GM19193 (cell line): ENCODE data around the gene CAMTA2.

Experiments
- POLR2A ChIP-seq: IDR thresholded peaks from 4 replicates; pipeline ENCODE4 v1.6.1; 2011; ENCODE audit not compliant: insufficient read depth, insufficient read length; ENCODE audit errors: extremely low read depth

CAMTA2 gene

DNA sequence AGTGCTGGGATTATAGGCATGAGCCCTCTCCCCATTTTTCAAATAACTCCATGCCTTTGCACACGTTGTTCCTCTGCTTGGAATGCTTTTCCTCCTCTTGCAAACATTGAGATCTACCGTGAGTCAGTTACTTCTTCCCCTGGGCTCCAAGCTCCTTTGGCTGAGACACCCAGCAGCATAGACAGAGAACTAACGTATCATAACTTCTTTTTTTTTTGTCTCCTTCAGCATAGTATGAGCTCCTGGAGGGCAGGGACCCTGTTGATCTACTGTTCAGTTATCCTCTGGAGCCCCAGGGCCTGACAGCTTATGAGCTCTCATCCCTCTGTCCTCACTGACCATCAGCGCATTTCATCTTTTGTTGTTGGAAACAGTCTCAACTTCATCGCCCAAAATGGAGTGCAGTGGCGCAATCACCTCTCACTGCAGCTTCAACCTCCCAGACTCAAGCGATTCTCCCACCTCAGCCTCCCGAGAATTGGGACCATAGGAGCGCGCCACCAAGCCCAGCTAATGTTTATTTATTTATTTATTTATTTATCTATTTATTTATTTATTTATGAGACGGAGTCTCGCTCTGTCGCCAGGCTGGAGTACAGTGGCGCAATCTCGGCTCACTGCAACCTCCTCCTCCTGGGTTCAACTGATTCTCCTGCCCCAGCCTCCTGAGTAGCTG is 22.0 kb downstream of the CAMTA2 start:
- no peak for TF ChIP-seq POLR2A

DNA sequence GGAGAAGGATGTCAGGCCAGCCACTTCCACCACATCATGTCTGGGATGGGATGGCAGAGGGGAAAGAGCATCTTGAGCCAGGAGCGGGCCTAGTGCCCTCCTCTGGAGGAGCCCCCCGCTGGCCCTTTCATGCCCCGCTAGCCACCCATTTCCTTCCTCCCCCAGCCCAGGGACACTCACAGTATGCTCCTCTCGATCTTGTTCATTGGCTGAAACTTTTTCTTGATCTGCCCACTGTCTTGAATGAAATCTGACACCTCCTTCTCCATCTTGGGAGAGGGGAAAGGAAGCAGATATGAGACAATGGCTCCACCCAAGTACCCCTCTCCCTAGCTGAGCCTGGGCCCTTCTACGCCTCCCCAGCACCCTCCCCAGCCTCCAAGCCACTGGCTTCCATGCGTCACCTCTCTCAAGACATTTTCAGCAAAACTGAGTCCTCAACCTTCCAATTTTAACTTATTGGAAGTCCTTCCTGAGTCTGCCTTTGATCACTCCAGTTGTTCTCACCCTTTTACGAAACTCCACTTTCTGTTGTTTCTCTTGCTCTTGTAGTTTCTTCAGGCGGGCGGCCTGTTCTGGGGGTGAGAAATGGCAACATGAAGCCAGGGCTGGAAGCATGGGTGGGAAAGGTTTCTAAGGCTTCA is 27.1 kb downstream of the CAMTA2 start:
- no peak for TF ChIP-seq POLR2A

DNA sequence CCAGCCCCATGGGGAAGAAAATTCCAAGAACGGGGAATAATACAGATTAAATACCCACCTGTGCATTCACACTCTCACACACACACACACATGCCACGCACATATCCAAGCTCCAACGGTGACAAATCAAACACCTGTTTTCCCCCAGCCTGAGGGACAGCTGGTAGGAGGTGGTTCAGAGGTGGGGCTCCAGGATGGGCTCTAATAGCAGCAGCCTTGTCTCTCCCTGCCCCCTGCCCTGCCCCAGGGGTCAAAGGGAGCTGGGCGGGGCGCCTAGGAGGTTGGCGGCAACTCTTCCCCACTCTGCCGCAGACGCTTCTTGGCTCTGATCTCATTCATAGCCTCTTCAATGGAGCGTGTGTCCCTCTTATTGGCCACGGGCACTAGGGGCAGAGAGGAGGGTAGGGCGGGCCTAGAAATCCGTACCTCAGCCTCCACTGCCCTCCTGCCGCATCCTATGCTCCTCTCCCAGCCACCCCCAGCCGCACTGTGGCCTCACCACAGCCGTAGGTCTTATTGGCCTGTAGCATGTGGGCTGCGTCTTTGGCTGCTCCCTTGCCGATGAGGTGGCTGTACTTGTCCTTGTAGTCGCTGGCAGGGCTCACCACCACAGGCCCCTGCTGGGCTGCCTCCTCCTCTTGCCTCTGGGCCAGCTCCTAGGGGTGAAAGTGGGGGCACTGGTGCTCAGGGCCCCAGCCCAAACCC is 28.1 kb downstream of the CAMTA2 start:
- no peak for TF ChIP-seq POLR2A

DNA sequence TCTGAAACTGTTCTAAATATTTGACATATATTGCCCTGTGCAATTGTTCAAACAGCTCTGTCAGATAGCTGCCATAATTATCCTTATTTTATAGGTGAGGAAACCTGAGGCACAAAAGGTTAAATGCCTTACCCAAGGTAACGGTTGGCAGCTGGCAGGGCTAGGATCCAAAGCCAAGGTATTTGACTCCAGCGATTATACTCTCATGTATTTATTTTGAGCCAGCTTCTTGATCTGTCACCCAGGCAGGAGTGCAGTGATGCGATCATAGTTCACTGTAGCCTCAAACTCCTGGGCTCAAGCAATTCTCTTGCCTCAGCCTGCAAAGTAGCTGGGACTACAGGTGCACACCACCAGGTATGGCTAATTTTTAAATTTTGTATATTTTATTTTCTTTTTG is 29.4 kb downstream of the CAMTA2 start:
- no peak for TF ChIP-seq POLR2A

DNA sequence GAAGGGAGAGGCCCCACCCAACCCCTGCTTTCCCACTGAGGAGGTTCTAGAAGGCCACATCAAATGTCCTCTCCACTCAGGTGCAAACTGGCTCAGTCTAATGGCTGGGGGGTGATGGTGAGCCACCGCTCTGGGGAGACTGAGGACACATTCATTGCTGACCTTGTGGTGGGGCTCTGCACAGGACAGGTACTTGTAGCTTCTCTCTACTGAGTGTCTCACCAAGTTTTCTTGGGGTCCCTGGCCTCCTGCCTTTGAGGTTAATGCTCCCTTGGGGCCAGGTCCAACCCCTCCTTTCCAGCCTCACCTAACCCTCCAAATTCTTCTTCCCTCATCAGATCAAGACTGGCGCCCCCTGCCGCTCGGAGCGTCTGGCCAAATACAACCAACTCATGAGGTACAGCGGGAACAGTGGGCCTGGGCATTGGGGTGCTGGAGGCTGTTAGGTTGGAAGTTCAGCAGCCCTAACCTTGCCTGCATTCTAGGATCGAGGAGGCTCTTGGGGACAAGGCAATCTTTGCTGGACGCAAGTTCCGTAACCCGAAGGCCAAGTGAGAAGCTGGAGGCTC is 30.9 kb downstream of the CAMTA2 start:
- no peak for TF ChIP-seq POLR2A

DNA sequence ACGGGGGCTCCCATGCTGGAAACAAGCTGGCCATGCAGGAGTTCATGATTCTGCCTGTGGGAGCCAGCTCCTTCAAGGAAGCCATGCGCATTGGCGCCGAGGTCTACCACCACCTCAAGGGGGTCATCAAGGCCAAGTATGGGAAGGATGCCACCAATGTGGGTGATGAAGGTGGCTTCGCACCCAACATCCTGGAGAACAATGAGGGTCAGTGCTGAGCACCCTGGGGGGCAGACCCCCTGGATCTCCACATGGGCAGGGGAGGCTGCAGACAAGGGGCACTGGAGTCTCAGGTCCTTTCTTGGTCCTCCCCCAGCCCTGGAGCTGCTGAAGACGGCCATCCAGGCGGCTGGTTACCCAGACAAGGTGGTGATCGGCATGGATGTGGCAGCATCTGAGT is 32.4 kb downstream of the CAMTA2 start:
- TF ChIP-seq POLR2A, result no peak

DNA sequence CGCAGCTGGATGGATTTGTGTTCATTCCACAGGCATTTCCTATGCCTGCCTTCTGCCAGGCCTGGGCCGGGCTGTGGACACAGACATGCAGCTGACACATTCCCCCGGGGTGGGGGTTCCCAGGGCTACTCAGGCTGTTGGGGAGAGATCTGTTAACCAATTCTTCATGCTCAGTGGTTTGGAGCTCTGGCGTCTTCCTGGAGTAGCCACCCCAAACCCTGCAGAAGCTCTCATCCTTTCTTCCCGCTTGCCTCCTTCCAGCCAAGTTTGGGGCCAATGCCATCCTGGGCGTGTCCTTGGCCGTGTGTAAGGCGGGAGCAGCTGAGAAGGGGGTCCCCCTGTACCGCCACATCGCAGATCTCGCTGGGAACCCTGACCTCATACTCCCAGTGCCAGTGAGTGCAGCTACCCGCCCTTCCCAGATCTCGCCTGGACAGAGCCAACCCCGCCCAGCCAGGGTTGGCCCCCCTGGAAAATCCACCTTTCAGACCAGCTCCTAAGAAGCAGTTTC is 34.0 kb downstream of the CAMTA2 start:
- no peak for TF ChIP-seq POLR2A

DNA sequence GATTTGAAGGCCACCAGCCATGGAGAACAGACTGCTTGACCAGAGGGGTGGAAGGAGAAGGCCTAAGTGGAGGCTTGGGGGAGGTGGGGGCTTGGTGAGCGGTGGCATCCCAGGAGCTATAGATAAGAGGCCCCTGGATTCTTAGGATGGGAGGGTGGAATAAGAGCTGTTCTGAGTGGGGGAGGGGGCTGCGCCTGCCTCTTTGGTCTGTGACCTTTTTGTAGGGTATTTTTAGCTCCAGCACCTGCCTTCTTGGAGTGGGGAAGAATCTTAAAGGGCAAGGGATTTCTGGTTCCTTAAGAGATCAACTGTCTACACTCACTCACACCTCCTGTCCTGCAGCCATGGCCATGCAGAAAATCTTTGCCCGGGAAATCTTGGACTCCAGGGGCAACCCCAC is 36.0 kb downstream of the CAMTA2 start:
- no peak for TF ChIP-seq POLR2A

DNA sequence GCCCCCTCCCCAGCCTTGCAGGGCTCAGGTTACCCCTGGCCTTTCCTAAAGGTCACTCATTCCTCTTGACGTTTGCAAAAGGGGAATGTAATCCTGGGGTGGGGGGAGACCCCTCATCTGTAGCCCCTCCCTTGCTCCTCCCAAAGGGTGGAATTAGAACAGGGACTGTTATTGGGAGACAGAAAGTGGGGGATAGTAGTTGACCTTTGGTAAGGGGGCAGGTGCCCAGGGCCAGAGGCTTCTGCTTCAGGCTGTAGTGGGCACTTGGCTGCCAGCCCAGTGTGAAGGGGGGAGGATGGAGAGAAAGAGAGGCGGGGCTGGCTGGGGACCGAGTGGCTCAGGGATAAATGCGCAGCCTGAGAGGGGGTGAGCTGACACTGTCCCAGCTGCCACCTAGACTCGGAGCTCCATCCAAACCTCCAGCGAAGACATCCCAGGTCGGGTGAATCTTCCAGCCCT is 36.7 kb downstream of the CAMTA2 start, which contains the start of gene ENO3:
Gene ENO3 (plus strand): TSS at position 374 of the 459 bp plus-strand sequence. CDS start 711 bp downstream, outside the sequence.
- TF ChIP-seq POLR2A, result no peak

DNA sequence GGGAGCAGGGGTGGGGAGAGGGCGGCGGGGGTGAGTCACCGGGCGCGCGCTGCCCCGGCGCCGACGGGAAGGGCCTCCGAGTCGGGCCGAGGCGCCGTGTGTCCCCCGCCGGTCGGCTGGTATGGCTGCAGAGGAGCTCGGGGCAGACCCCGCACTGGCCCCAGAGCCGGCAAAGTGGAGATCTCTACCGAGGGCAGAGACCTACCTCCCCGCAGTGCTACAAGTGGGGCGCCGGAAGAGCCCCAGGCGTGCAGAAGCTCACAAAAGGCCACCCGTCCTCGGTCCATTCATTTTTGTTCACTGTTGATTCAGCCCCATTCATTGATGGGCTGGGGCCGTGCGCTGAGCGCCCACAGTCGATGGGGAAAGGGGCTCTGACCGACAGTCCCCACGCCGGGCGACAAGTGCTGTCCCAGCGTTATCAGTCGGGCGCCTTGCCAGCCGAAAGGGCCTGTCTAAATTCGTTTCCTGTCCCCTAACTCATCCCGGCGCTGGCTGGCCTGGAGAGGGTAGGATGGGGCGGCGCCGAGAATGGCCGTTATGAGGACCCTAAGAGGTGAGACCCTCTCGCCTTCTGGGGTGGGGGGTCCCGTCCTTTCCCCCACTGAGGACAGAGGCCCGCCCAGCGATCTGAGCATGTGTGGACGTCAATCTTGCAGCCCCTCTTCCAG is 37.3 kb downstream of the CAMTA2 start:
- peak; percentile 27 for TF ChIP-seq POLR2A

DNA sequence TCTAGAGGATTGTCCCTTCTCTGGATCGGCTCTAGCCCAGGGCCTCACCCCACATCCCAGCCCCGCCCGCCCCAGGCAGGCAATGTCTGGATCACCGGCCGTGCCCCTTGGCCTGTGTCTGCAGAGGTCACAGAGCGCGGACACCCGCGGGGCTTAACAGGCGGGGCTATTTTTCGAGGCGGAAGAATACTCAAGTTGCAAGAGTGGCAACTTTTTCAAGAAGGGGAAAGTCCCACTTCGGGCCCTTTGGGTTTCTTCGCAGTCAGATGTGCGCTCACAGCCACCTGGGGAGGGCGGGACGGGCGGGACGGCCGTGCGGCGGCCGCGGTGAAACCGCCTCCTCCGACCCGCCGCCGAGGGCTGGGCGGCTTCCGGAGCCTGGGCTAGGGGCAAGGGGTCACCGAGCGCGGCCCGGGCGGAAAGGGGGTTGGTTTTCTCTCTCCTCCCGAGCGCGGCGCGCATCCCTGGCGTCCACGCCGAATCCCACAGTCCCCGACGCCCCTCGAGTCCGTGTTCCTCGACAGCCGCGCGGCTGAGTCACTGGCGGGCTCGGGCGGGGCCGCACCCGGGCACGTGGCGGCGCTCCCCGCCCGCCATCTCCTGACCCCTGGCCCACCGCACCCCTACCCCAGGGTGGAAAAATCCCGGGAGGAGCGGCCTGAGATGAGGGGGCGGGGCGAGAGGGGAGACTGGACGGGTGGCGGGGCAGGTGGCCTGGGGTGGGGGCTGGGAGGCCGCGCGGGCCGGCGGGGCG is 38.0 kb downstream of the CAMTA2 start:
- peak; percentile 53 for TF ChIP-seq POLR2A

DNA sequence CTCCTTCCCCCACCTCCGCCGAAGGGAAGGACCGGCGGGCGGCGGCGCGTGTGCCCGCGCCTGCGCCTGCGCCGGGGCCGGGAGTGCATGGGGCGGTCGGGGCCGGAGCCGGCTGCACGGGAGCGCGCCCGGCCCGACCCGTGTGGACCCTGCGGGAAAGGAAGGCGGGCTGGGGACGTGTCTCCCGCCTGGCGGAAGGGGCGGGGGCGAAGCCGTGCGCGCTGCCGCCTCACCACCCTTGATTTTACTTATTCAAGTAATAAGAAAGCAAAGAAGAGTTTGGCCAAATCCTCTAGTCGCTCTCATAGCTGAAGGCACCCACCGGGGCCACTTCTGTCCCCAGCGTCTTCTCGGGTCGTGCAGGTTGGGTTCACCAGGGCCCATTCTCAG is 38.5 kb downstream of the CAMTA2 start:
- TF ChIP-seq POLR2A, result no peak

DNA sequence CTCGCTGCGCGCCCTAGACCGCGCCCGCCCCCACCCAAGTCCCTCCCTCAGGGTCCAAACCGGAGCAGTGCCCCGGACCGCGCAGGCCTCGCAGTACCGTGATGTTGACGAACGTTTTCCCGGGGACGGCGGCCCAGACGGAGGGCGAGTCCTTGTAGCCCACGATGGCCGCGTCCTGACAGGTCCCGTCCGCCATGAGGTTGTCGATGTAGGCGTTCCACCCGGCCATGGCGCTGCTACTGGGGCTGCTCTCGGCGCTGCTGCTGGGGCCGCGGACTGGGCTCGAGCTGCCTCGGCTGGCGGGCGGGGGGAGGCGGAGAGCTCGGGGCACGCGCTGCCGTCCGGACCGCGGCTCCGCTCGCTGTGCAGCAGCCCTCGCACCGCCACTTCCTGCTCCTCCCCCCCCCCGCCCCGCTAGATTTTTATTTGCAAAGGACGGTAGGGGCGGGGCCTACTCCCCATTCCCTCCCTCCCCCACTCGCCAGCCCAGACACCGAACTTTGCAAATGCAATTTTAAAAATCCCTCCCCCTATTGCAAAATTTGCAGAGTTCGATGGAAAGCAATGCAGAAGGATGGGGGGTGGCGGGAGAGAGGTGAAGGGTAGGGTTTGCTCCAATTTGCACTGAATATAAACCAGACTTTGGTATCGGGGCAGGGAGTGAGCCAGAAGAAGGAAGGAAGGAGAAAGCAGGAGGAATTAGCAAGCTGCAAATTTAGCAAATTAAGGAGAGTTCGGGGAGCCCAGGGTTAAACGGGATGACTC is 39.1 kb downstream of the CAMTA2 start, which contains the start of gene PFN1:
Gene PFN1 (minus strand): TSS at position 365 of the 765 bp plus-strand sequence. CDS start 136 bp downstream, at position 229.
- peak; percentile 98 for TF ChIP-seq POLR2A
